K562 (cell line): ENCODE measurements around the gene FASTK. TPM values are rescaled to one million over a fixed set of nuclear protein-coding genes. Genes with fewer than 3 reads are reported as not detected.

Source experiments
- BCOR ChIP-seq: fragments of 450-650 bp; IDR thresholded peaks from 2 replicates; pipeline ENCODE4 v1.6.1; 2016
- MAFG ChIP-seq: fragments of 450-650 bp; conservative IDR thresholded peaks from 2 replicates; pipeline ENCODE4 v1.6.1; 2016; ENCODE audit warnings: missing genetic modification characterization, missing compliant biosample characterization
- RBBP5 ChIP-seq: fragments of 200-600 bp; sonication (generic); IDR thresholded peaks from 2 replicates; pipeline ENCODE4 v1.6.1; 2012; ENCODE audit warnings: borderline replicate concordance, mild to moderate bottlenecking, low read length, control low read depth, inconsistent platforms; ENCODE audit not compliant: insufficient read depth, poor library complexity, severe bottlenecking
- RNF2 ChIP-seq: sonication (generic); IDR thresholded peaks from 2 replicates; pipeline ENCODE4 v1.6.1; 2016
- YY1 ChIP-seq, 3 experiments: IDR thresholded peaks; 2 replicates each; pipeline ENCODE4 v1.6.1; 2011; ENCODE audit warnings: low read length in 2 of 3, mild to moderate bottlenecking in 2 of 3, moderate library complexity in 2 of 3, borderline replicate concordance in 1 of 3, control low read depth in 1 of 3, low read depth in 1 of 3; ENCODE audit not compliant: insufficient read depth in 3 of 3, insufficient replicate concordance in 2 of 3, control insufficient read depth in 1 of 3, insufficient read length in 1 of 3; ENCODE audit errors: extremely low read depth in 1 of 3
- ZBTB7A ChIP-seq: IDR thresholded peaks from 2 replicates; pipeline ENCODE4 v1.6.1; 2011; ENCODE audit warnings: low read depth, mild to moderate bottlenecking, low read length, moderate library complexity, borderline replicate concordance; ENCODE audit not compliant: control insufficient read depth
- ZNF76 ChIP-seq: fragments of 250-450 bp; sonication (Bioruptor Pico); IDR thresholded peaks from 2 replicates; pipeline ENCODE4 v1.4.0; 2020; ENCODE audit warnings: mild to moderate bottlenecking, moderate library complexity, borderline replicate concordance
- polyA plus RNA-seq, 8 experiments: library from polyadenylated mRNA; depleted of rRNA in 4 of 8; stranded (reverse) in 5 of 8; unstranded in 3 of 8; fragments of >200 nt; fragmentation: Nextera tagmentation in 2 of 8; fragmentation: Illumina TruSeq in 1 of 8; extraction: Ambion mirVana in 2 of 8; extraction: Trizol in 1 of 8; gene quantifications; 2 replicates each; pipeline versions ENCODE4 v1.2.1 to v1.2.3, GENCODE V29; 2011 to 2014; ENCODE audit warnings: inconsistent platforms in 1 of 8, missing spikeins in 1 of 8
- total RNA-seq, 7 experiments: library from RNA; depleted of rRNA in 6 of 7; stranded (reverse); fragments of >200 nt in 6 of 7; fragmentation: Illumina TruSeq in 2 of 7; extraction: Trizol in 2 of 7; gene quantifications; 2 replicates each; pipeline versions ENCODE4 v1.2.1 to v1.2.3, GENCODE V29; 2011 to 2021; ENCODE audit warnings: low replicate concordance in 1 of 7
- TF ChIP-seq, protein P1 (sequence below): sonication (generic); formaldehyde crosslinking; IDR thresholded peaks from 2 replicates; pipeline ENCODE4 v1.8.0; 2023; ENCODE audit warnings: mild to moderate bottlenecking, missing genetic modification reagents
- TF ChIP-seq, protein P2 (sequence below): sonication (generic); formaldehyde crosslinking; IDR thresholded peaks from 2 replicates; pipeline ENCODE4 v1.8.0; 2022; ENCODE audit warnings: missing genetic modification reagents, mild to moderate bottlenecking, moderate library complexity, borderline replicate concordance
- TF ChIP-seq, protein P3 (sequence below): fragments of 250-450 bp; sonication (Bioruptor Pico); IDR thresholded peaks from 2 replicates; pipeline ENCODE4 v1.4.0; 2020
- TF ChIP-seq, protein P4 (sequence below): fragments of 250-450 bp; sonication (Bioruptor Pico); IDR thresholded peaks from 2 replicates; pipeline ENCODE4 v1.4.0; 2020; ENCODE audit warnings: mild to moderate bottlenecking

FASTK gene
- total and polyA plus RNA-seq, 9 of the 15 experiments (the other 6 are each of a cell fraction or from before 2014, with no cell fraction given) = 0.51 to 150 (median 48.2) TPM

DNA sequence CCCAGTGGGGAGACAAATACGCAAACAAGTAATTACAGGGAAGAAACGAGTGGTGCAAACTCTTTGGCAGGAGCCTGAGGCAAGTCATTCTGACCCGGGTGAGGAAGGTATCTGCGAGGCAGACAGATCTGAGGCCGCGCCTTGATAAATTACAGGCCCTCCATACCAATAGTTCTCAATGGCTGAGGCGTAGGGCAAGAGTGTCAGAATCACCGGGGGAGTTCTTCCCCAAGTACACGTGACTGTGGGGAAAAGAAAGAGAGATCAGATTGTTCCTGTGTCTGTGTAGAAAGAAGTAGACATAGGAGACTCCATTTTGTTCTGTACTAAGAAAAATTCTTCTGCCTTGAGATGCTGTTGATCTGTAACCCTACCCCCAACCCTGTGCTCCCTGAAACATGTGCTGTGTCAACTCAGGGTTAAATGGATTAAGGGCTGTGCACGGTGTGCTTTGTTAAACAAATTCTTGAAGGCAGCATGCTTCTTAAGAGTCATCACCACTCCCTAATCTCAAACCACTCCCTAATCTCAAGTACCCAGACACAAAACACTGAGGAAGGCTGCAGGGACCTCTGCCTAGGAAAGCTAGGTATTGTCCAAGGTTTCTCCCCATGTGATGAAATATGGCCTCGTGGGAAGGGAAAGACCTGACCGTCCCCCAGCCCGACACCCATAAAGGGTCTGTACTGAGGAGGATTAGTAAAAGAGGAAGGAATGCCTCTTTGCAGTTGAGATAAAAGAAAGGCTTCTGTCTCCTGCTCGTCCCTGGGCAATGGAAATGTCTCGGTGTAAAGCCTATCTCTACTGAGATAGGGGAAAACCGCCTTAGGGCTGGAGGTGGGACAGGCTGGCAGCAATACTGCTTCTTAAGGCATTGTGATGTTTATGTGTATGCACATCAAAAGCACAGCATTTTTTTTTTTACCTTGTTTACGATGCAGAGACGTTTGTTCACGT is 53.6 kb downstream of the FASTK start (continued):
- TF ChIP-seq, protein P1, sequence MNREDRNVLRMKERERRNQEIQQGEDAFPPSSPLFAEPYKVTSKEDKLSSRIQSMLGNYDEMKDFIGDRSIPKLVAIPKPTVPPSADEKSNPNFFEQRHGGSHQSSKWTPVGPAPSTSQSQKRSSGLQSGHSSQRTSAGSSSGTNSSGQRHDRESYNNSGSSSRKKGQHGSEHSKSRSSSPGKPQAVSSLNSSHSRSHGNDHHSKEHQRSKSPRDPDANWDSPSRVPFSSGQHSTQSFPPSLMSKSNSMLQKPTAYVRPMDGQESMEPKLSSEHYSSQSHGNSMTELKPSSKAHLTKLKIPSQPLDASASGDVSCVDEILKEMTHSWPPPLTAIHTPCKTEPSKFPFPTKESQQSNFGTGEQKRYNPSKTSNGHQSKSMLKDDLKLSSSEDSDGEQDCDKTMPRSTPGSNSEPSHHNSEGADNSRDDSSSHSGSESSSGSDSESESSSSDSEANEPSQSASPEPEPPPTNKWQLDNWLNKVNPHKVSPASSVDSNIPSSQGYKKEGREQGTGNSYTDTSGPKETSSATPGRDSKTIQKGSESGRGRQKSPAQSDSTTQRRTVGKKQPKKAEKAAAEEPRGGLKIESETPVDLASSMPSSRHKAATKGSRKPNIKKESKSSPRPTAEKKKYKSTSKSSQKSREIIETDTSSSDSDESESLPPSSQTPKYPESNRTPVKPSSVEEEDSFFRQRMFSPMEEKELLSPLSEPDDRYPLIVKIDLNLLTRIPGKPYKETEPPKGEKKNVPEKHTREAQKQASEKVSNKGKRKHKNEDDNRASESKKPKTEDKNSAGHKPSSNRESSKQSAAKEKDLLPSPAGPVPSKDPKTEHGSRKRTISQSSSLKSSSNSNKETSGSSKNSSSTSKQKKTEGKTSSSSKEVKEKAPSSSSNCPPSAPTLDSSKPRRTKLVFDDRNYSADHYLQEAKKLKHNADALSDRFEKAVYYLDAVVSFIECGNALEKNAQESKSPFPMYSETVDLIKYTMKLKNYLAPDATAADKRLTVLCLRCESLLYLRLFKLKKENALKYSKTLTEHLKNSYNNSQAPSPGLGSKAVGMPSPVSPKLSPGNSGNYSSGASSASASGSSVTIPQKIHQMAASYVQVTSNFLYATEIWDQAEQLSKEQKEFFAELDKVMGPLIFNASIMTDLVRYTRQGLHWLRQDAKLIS = 0 out of 2 replicates have a peak, but pooled peaks have one; percentile 25
- TF ChIP-seq BCOR = peak; percentile 42
- TF ChIP-seq RNF2 = peak; percentile 49; the same call in 1 of the 2 replicates
- TF ChIP-seq ZNF76 (CRISPR knock-in tag) = peak; percentile 96
- TF ChIP-seq, protein P2, sequence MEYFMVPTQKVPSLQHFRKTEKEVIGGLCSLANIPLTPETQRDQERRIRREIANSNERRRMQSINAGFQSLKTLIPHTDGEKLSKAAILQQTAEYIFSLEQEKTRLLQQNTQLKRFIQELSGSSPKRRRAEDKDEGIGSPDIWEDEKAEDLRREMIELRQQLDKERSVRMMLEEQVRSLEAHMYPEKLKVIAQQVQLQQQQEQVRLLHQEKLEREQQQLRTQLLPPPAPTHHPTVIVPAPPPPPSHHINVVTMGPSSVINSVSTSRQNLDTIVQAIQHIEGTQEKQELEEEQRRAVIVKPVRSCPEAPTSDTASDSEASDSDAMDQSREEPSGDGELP = 0 out of 2 replicates have a peak, but pooled peaks have one; percentile 22
- TF ChIP-seq YY1 (IDR thresholded peaks at IDR 0.05; ENCODE audit: borderline replicate concordance in 1 of 3, control insufficient read depth in 1 of 3, extremely low read depth in 1 of 3, insufficient read depth in 3 of 3, insufficient read length in 1 of 3, insufficient replicate concordance in 2 of 3, low read depth in 1 of 3, low read length in 2 of 3) = peak in 1 of 3 experiments; percentile 49
- TF ChIP-seq ZBTB7A = peak; percentile 28; the same call in 1 of the 2 replicates
- TF ChIP-seq, protein P3, sequence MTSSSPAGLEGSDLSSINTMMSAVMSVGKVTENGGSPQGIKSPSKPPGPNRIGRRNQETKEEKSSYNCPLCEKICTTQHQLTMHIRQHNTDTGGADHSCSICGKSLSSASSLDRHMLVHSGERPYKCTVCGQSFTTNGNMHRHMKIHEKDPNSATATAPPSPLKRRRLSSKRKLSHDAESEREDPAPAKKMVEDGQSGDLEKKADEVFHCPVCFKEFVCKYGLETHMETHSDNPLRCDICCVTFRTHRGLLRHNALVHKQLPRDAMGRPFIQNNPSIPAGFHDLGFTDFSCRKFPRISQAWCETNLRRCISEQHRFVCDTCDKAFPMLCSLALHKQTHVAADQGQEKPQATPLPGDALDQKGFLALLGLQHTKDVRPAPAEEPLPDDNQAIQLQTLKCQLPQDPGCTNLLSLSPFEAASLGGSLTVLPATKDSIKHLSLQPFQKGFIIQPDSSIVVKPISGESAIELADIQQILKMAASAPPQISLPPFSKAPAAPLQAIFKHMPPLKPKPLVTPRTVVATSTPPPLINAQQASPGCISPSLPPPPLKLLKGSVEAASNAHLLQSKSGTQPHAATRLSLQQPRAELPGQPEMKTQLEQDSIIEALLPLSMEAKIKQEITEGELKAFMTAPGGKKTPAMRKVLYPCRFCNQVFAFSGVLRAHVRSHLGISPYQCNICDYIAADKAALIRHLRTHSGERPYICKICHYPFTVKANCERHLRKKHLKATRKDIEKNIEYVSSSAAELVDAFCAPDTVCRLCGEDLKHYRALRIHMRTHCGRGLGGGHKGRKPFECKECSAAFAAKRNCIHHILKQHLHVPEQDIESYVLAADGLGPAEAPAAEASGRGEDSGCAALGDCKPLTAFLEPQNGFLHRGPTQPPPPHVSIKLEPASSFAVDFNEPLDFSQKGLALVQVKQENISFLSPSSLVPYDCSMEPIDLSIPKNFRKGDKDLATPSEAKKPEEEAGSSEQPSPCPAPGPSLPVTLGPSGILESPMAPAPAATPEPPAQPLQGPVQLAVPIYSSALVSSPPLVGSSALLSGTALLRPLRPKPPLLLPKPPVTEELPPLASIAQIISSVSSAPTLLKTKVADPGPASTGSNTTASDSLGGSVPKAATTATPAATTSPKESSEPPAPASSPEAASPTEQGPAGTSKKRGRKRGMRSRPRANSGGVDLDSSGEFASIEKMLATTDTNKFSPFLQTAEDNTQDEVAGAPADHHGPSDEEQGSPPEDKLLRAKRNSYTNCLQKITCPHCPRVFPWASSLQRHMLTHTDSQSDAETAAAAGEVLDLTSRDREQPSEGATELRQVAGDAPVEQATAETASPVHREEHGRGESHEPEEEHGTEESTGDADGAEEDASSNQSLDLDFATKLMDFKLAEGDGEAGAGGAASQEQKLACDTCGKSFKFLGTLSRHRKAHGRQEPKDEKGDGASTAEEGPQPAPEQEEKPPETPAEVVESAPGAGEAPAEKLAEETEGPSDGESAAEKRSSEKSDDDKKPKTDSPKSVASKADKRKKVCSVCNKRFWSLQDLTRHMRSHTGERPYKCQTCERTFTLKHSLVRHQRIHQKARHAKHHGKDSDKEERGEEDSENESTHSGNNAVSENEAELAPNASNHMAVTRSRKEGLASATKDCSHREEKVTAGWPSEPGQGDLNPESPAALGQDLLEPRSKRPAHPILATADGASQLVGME = peak; percentile 91; the same call in 1 of the 2 replicates
- TF ChIP-seq, protein P4, sequence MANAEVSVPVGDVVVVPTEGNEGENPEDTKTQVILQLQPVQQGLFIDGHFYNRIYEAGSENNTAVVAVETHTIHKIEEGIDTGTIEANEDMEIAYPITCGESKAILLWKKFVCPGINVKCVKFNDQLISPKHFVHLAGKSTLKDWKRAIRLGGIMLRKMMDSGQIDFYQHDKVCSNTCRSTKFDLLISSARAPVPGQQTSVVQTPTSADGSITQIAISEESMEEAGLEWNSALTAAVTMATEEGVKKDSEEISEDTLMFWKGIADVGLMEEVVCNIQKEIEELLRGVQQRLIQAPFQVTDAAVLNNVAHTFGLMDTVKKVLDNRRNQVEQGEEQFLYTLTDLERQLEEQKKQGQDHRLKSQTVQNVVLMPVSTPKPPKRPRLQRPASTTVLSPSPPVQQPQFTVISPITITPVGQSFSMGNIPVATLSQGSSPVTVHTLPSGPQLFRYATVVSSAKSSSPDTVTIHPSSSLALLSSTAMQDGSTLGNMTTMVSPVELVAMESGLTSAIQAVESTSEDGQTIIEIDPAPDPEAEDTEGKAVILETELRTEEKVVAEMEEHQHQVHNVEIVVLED (CRISPR knock-in tag) = peak; percentile 70
- TF ChIP-seq RBBP5 = peak; percentile 76
- peak; percentile 66 for TF ChIP-seq MAFG (tag)
